ENCODE data around the gene PIH1D1. TPM values are rescaled to one million over a fixed set of nuclear protein-coding genes. Genes with fewer than 3 reads are reported as not detected.

PIH1D1 gene
- total and polyA plus RNA-seq, 7 donors: 62.9 to 105 (median 72.8) TPM

DNA sequence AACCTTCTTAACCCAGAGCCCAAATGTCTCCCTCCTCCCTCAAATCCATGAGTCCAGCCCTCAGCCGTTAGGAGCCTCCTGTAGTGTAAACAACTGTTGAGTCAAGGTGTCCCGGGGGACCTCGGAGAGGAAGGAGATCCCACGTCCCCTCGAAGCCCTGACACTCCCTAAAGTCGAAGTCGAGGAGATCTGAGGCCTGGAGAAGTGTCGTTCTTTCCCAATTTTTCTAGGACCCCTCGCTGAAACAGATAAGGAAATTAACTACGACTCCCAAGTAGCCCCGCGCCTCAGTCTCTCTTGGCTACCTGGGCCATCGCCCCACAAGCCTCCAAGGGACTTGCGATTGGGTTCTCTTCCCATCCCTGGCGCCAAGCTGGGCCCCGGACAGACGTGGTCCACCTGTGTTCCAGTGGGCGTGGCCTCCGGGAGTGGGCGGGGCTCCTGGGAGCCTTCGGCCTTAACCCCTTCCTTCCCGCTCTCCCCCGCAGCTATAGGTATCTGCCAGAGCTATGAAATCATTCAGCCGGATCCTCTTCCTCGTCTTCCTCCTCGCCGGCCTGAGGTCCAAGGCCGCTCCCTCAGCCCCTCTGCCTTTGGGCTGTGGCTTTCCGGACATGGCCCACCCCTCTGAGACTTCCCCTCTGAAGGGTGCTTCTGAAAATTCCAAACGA is 25.6 kb downstream of the PIH1D1 start:
- H3K27ac ChIP-seq: no peak overlapping the region
- peaks cover 0 to 34% (median 33%) of the 10 kb centered on the region in 4 donors for H3K4me1 ChIP-seq
- DNase-seq: no peak
- no peak for TF ChIP-seq POLR2AphosphoS5 (IDR thresholded peaks at IDR 0.05)
- TF ChIP-seq, protein P1, sequence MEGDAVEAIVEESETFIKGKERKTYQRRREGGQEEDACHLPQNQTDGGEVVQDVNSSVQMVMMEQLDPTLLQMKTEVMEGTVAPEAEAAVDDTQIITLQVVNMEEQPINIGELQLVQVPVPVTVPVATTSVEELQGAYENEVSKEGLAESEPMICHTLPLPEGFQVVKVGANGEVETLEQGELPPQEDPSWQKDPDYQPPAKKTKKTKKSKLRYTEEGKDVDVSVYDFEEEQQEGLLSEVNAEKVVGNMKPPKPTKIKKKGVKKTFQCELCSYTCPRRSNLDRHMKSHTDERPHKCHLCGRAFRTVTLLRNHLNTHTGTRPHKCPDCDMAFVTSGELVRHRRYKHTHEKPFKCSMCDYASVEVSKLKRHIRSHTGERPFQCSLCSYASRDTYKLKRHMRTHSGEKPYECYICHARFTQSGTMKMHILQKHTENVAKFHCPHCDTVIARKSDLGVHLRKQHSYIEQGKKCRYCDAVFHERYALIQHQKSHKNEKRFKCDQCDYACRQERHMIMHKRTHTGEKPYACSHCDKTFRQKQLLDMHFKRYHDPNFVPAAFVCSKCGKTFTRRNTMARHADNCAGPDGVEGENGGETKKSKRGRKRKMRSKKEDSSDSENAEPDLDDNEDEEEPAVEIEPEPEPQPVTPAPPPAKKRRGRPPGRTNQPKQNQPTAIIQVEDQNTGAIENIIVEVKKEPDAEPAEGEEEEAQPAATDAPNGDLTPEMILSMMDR (IDR thresholded peaks at IDR 0.05): no peak
- no peaks in the 10 kb centered on the region for H3K36me3 ChIP-seq
- no peak overlapping the region for H3K4me3 ChIP-seq
- H3K9me3 ChIP-seq: no peaks in the 10 kb centered on the region
- intact Hi-C loops (cut with DNase I): no loop called here
- WGBS, 2 donors: 4 to 6% methylated on average over 30 of the region's 30 CpGs
- H3K27me3 ChIP-seq: peaks cover 78 to 100% (median 97%) of the 10 kb centered on the region in 3 donors

DNA sequence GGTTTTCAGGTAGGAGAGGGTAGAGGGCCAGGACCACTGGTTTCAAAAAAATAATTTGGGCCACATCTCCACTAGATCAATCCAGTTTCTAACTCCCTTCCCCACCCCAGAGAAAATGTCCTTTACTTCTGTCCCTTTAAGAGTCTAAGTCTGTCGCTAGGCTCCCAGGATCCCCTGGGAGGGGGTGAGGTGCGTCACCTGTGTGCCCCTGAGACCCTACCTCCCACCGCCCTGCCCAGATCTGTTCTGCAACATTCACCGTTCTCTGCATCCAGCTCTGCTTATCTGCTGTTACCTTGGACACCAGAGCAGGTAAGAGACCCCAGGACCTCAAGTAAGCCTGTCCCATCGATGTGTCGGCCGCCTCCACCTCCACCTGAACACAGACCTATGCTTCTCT is 26.4 kb downstream of the PIH1D1 start, which contains the start of gene GFY:
GFY (plus strand) TSS at position 211 of the 400 bp plus-strand sequence. CDS start 1,043 bp downstream, outside the sequence.
- DNase-seq: no peak
- intact Hi-C loops (cut with DNase I): no loop called here
- Histone ChIP-seq H3K4me1 (peaks cover 0 to 39% (median 38%) of the 10 kb centered on the region in 4 donors), H3K27me3 (peaks cover 77 to 100% (median 97%) of the 10 kb centered on the region in 3 donors), H3K36me3 (no peaks in the 10 kb centered on the region), H3K27ac (no peak within 1 kb of the TSS), H3K4me3 (no peak within 1 kb of the TSS), H3K9me3 (no peaks in the 10 kb centered on the region)
- 27 to 53% methylated on average over 7 of the region's 7 CpGs for WGBS, 2 donors
- TF ChIP-seq EP300 (IDR thresholded peaks at IDR 0.05): no peak
- no peak for TF ChIP-seq POLR2AphosphoS5 (IDR thresholded peaks at IDR 0.05)
- TF ChIP-seq POLR2A (IDR thresholded peaks at IDR 0.05): no peak
- TF ChIP-seq, protein P1 (IDR thresholded peaks at IDR 0.05): no peak

DNA sequence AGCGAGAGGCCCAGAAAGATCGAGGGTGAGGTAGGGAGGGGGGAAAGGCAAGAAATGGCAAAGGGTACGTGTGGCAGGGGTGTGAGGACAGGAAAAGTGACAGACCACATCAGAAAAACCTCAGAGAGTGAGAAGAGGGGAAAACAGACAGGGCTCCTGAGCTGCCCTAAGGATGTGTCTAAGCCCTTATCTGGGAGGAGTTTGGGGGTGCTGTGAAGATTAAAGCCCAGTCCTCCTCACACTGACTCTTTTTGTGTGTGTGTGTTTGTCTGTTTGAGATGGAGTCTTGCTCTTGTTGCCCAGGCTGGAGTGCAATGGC is 27.7 kb downstream of the PIH1D1 start:
- WGBS, 2 donors: 5 to 7% methylated on average over 3 of the region's 3 CpGs

DNA sequence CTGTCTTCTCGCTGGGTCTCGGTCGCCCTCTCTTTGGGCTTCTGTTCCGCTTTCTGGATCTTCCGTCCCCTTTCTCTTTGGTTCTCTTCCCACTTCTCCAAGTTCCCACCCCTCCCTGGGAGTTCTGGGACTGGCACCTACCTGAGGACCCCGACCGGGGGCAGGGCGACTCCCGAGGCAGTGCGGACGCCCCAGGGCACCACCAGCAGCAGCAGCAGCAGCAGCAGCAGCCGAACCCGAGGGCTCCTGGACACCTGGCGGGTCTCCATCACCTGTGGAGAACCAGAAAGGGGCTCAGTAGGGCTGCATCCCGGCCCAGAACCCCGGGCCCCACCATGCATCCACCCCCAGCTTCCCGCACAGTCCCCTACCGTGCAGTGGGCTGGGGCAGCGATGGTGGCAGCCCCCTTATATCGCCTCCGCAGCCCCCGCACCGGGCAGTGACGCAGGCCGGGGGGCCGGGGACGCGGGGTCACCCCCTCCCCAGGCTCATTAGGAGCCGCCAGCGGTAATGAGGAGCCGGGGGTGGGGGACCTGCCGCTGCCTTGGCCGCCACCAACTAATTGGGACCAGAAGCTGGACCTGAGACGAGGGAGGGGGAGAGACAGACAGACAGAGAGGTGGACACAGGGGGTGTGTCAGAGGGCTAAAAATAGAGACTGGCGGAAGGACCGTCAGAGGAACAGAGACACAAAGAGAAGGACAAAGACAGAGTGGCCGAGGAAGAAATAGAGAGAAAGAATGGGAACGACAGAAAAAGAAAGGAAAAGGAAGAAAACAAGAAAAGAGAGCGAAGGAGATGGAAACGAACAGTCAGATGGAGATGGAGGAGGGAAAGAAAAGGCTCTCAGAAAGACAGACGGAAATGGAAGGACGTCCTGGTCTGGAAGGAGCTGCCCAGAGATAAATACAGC is 28.3 kb downstream of the PIH1D1 start, which contains the start of gene PTH2:
PTH2 (minus strand) TSS at position 371 of the 914 bp plus-strand sequence; CDS start at position 269, 102 bp downstream.
- no peak for DNase-seq
- intact Hi-C loops (cut with DNase I): no loop called here
- TF ChIP-seq, protein P1 (IDR thresholded peaks at IDR 0.05): no peak
- TF ChIP-seq POLR2AphosphoS5 (IDR thresholded peaks at IDR 0.05) (no peak), POLR2A (IDR thresholded peaks at IDR 0.05) (no peak), EP300 (IDR thresholded peaks at IDR 0.05) (no peak)
- Histone ChIP-seq H3K4me1 (peaks cover 0 to 35% (median 34%) of the 10 kb centered on the region in 4 donors), H3K9me3 (no peaks in the 10 kb centered on the region), H3K36me3 (no peaks in the 10 kb centered on the region), H3K27me3 (peaks cover 74 to 100% (median 98%) of the 10 kb centered on the region in 3 donors), H3K4me3 (peak within 1 kb of the TSS in 2 of 4 donors; percentile 11 to 16), H3K27ac (no peak within 1 kb of the TSS)
- WGBS, 2 donors: 9 to 12% methylated on average over 42 of the region's 42 CpGs

More for the DNA sequence above, 27.7 kb downstream of the PIH1D1 start:
- TF ChIP-seq POLR2A (IDR thresholded peaks at IDR 0.05): no peak
- TF ChIP-seq EP300 (IDR thresholded peaks at IDR 0.05): no peak
- TF ChIP-seq, protein P1 (IDR thresholded peaks at IDR 0.05): no peak
- TF ChIP-seq POLR2AphosphoS5 (IDR thresholded peaks at IDR 0.05): no peak
- intact Hi-C loops (cut with DNase I): no loop called here
- Histone ChIP-seq H3K27ac (no peak overlapping the region), H3K27me3 (peaks cover 76 to 100% (median 98%) of the 10 kb centered on the region in 3 donors), H3K9me3 (no peaks in the 10 kb centered on the region), H3K4me3 (no peak overlapping the region), H3K36me3 (no peaks in the 10 kb centered on the region), H3K4me1 (peaks cover 0 to 39% (median 38%) of the 10 kb centered on the region in 4 donors)
- no peak for DNase-seq

Measured in sigmoid colon (tissue), 7 donors.